Measurements from ENCODE around the gene FAM20A. TPM values are rescaled to one million over a fixed set of nuclear protein-coding genes. Genes with fewer than 3 reads are reported as not detected.

FAM20A gene
- total RNA-seq, 1 experiment from 2014 or later: not detected

GRCh38 chr17:68640242-68640989, 39.2 kb upstream of the FAM20A start:
- no peak overlapping the region for H2AFZ ChIP-seq (ENCODE audit: low read depth, low read length, poor library complexity, severe bottlenecking)
- POLR2A ChIA-PET: no interaction called here
- H3K4me1 ChIP-seq (ENCODE audit: control insufficient read depth in 1 of 2, insufficient read depth in 2 of 2, low read length in 2 of 2): no peaks in the 10 kb centered on the region
- H3K79me2 ChIP-seq (ENCODE audit: insufficient read depth, low read length): no peaks in the 10 kb centered on the region
- no TSS peak for BruUV-seq (replicated peaks)
- no peaks in the 10 kb centered on the region for H3K36me3 ChIP-seq (ENCODE audit: control insufficient read depth in 1 of 2, insufficient read depth in 2 of 2, low read length in 2 of 2)
- ATAC-seq (no peak), DNase-seq (ENCODE audit: low read depth, low spot score) (no peak)
- no peak overlapping the region for H3K27ac ChIP-seq (ENCODE audit: low read depth, low read length)
- CTCF ChIA-PET: no interaction called here
- H3K9me3 ChIP-seq (ENCODE audit: control insufficient read depth in 1 of 2, insufficient read depth in 1 of 2, low read depth in 1 of 2, low read length in 2 of 2): no peaks in the 10 kb centered on the region
- no peaks in the 10 kb centered on the region for H3K27me3 ChIP-seq (ENCODE audit: insufficient read depth, low read length)
- RAD21 ChIA-PET (ENCODE audit: low non-redundant PET in 1 of 2, low total read pairs in 2 of 2, uncharacterized antibody in 2 of 2, unreplicated experiment in 2 of 2): no interaction called here
- H3K4me2 ChIP-seq (ENCODE audit: low read length): no peak overlapping the region
- intact Hi-C loops (cut with micrococcal nuclease): loop anchor here (2.0 kb wide), 1 partner anchor 40 kb away; the partner anchor contains the start of gene FAM20A
- no peaks in the 10 kb centered on the region for H4K20me1 ChIP-seq (ENCODE audit: insufficient read depth)
- TF ChIP-seq RAD21 (IDR thresholded peaks at IDR 0.05; ENCODE audit: low read depth): no peak
- no peak for TF ChIP-seq EZH2 (IDR thresholded peaks at IDR 0.05)
- no peak for TF ChIP-seq SRF (IDR thresholded peaks at IDR 0.05; ENCODE audit: low read depth)
- no peak for TF ChIP-seq POLR2AphosphoS5 (IDR thresholded peaks at IDR 0.05; ENCODE audit: low read depth, low read length)
- TF ChIP-seq EGR1 (IDR thresholded peaks at IDR 0.05; ENCODE audit: low read depth): no peak
- no peak for TF ChIP-seq JUND (IDR thresholded peaks at IDR 0.05)
- TF ChIP-seq SIN3A (IDR thresholded peaks at IDR 0.05; ENCODE audit: low read depth): no peak
- no peak for TF ChIP-seq MAX (IDR thresholded peaks at IDR 0.05)
- TF ChIP-seq TCF7L2 (IDR thresholded peaks at IDR 0.05; ENCODE audit: borderline replicate concordance, extremely low read depth, insufficient read depth, insufficient read length): no peak
- TF ChIP-seq ZNF274 (IDR thresholded peaks at IDR 0.05; ENCODE audit: low read depth, low read length): no peak
- no peak for TF ChIP-seq CBX3 (IDR thresholded peaks at IDR 0.05; ENCODE audit: low read depth)
- TF ChIP-seq YY1 (IDR thresholded peaks at IDR 0.05; ENCODE audit: extremely low read depth, insufficient replicate concordance, low read depth, low read length): no peak
- TF ChIP-seq FOSL1 (IDR thresholded peaks at IDR 0.05; ENCODE audit: low read depth): no peak
- H3K9ac ChIP-seq (ENCODE audit: low read length): no peak overlapping the region
- H3K4me3 ChIP-seq (replicated peaks in 1 of 2; ENCODE audit: low read depth in 1 of 2, low read length in 2 of 2): no peak overlapping the region
- no peaks in the 10 kb centered on the region for H3K9me2 ChIP-seq (ENCODE audit: insufficient read depth)

Measured in HCT116 (cell line).